Activated naive CD4-positive, alpha-beta T cell treated with anti-CD3 and anti-CD28 coated beads for 36 hours (primary cell): ENCODE data around the gene HARS2. TPM values are rescaled to one million over a fixed set of nuclear protein-coding genes. Genes with fewer than 3 reads are reported as not detected.

Source experiments
- microRNA-seq: library from miRNA; unstranded; fragments of <30 nt; microRNA quantifications from one replicate; pipeline ENCODE4 v1.2.0, GENCODE V29; 2022; ENCODE audit warnings: borderline microRNAs expressed, borderline replicate concordance
- total RNA-seq, 2 experiments: library from RNA; stranded (reverse); gene quantifications; one replicate each; pipeline ENCODE4 v1.2.3, GENCODE V29; 2021

HARS2 gene
- total RNA-seq, 2 experiments from 2014 or later, result 27.4 to 29.3 TPM

Small RNA genes within 50 kb of the gene (microRNA-seq; reads per million reads assigned to microRNA genes)
- gene MIR3655, result not detected

Other genes with a start within 250 kb of the HARS2 start
- gene EIF4EBP3, start 143.8 kb upstream of the HARS2 start, total RNA-seq, result 10 to 100 TPM; 27.2 to 28.5 TPM
- gene SRA1, start 134.0 kb upstream of the HARS2 start, total RNA-seq, result 10 to 100 TPM; 38.0 to 39.6 TPM
- gene APBB3, start 126.9 kb upstream of the HARS2 start, total RNA-seq, result 10 to 100 TPM; 15.4 to 16.5 TPM
- 10 to 100 TPM; 57.1 to 60.1 TPM for gene SLC35A4, start 126.6 kb upstream of the HARS2 start, total RNA-seq
- under 1 TPM; 0.14 to 0.20 TPM for gene CD14, start 58.3 kb upstream of the HARS2 start, total RNA-seq
- 10 to 100 TPM; 29.0 to 29.5 TPM for gene TMCO6, start 52.0 kb upstream of the HARS2 start, total RNA-seq
- 10 to 100 TPM; 71.4 to 76.4 TPM for gene NDUFA2, start 43.8 kb upstream of the HARS2 start, total RNA-seq
- gene IK, start 43.6 kb upstream of the HARS2 start, total RNA-seq, result 10 to 100 TPM; 82.9 to 93.1 TPM
- 10 to 100 TPM; 18.9 to 19.8 TPM for gene WDR55, start 26.6 kb upstream of the HARS2 start, total RNA-seq
- 1 to 10 TPM; 1.7 to 1.9 TPM for gene DND1, start 17.9 kb upstream of the HARS2 start, total RNA-seq
- 10 to 100 TPM; 69.0 to 74.8 TPM for gene HARS1, start 85 bp upstream of the HARS2 start, total RNA-seq
- 10 to 100 TPM; 52.9 to 58.8 TPM for gene ZMAT2, start 9.0 kb downstream of the HARS2 start, total RNA-seq
- gene PCDHA1, start 94.7 kb downstream of the HARS2 start, total RNA-seq, result not detected
- gene PCDHA2, start 103.4 kb downstream of the HARS2 start, total RNA-seq, result not detected
- gene PCDHA3, start 109.6 kb downstream of the HARS2 start, total RNA-seq, result not detected
- gene PCDHA4, start 115.6 kb downstream of the HARS2 start, total RNA-seq, result not detected
- gene PCDHA5, start 130.2 kb downstream of the HARS2 start, total RNA-seq, result not detected
- gene PCDHA6, start 136.5 kb downstream of the HARS2 start, total RNA-seq, result not detected
- gene PCDHA7, start 142.8 kb downstream of the HARS2 start, total RNA-seq, result not detected
- not detected for gene PCDHA8, start 149.7 kb downstream of the HARS2 start, total RNA-seq
- gene PCDHA9, start 156.9 kb downstream of the HARS2 start, total RNA-seq, result not detected
- not detected for gene PCDHA10, start 164.4 kb downstream of the HARS2 start, total RNA-seq
- not detected for gene PCDHA11, start 177.5 kb downstream of the HARS2 start, total RNA-seq
- not detected for gene PCDHA12, start 183.9 kb downstream of the HARS2 start, total RNA-seq
- gene PCDHA13, start 190.7 kb downstream of the HARS2 start, total RNA-seq, result not detected
- gene PCDHAC1, start 234.8 kb downstream of the HARS2 start, total RNA-seq, result not detected